Psoas muscle (tissue), 8 donors: Measurements from ENCODE around the gene ATP9A. TPM values are rescaled to one million over a fixed set of nuclear protein-coding genes. Genes with fewer than 3 reads are reported as not detected.
A peak's percentile ranks its signal among the peaks of the same experiment; 100 is the strongest.
"Not testable (repeated sequence)": the region's sequence is repeated elsewhere in the genome, so short reads cannot be mapped to it uniquely, and the experiment has no call there.

Experiments used
- ATAC-seq, 4 donors: fragments of 200-7000 bp; cut with Tn5 transposase; one replicate each; pipeline ENCODE4 v1.9.1; 2020; ENCODE audit warnings: moderate library complexity in 3 of 4, mild to moderate bottlenecking in 2 of 4
- DNase-seq, 2 donors: peaks; one replicate each; pipeline ENCODE4 v3.0.0-alpha.2; 2020
- H3K27ac ChIP-seq: fragments of 200-600 bp; one replicate; pipeline ENCODE4 v1.8.0; 2022
- H3K27me3 ChIP-seq, 3 donors: fragments of 200-600 bp in 1 of 3; one replicate each; pipeline versions ENCODE4 v1.6.1 to v1.8.0; 2013 to 2022; ENCODE audit warnings: low read length in 2 of 3, mild to moderate bottlenecking in 2 of 3, moderate library complexity in 1 of 3; ENCODE audit not compliant: insufficient read depth in 3 of 3
- H3K36me3 ChIP-seq, 2 donors: fragments of 200-600 bp in 1 of 2; one replicate each; pipeline versions ENCODE4 v1.6.1 to v1.8.0; 2013 to 2022; ENCODE audit warnings: low read depth in 1 of 2, mild to moderate bottlenecking in 1 of 2, moderate library complexity in 1 of 2; ENCODE audit not compliant: insufficient read depth in 1 of 2
- H3K4me1 ChIP-seq: fragments of 200-600 bp; one replicate; pipeline ENCODE4 v1.8.0; 2022
- H3K4me3 ChIP-seq: fragments of 200-600 bp; one replicate; pipeline ENCODE4 v1.8.0; 2022; ENCODE audit warnings: mild to moderate bottlenecking
- H3K9me3 ChIP-seq: fragments of 200-600 bp; one replicate; pipeline ENCODE4 v1.8.0; 2022
- WGBS, 3 donors: extraction: QIAGEN DNeasy Blood & Tissue Kit; methylation state at CpG; one replicate each; pipeline versions ENCODE4 v1.1.6 to v1.1.7; 2013; 5-methylcytosine and 5-hydroxymethylcytosine counted together
- intact Hi-C, 2 donors: fragments of 100-400 bp; cut with DNase I; formaldehyde crosslinking; loops; one replicate each; pipeline versions ENCODE4 v1.11.0 to v1.14.2; 2022
- polyA plus RNA-seq, 3 donors: library from polyadenylated mRNA; stranded (reverse); fragments of 200-250 nt; gene quantifications; one replicate each; pipeline ENCODE4 v1.2.3, GENCODE V29; 2013
- total RNA-seq, 4 donors: library from RNA; stranded (reverse); fragmentation: NEBNext Ultra II Directional in 2 of 4; extraction: Animal tissue kit (Norgen Biotek cat#: 25700) in 2 of 4; gene quantifications; one replicate each; pipeline versions ENCODE4 v1.2.1 to v1.2.4, GENCODE V29; 2021 to 2023
- TF ChIP-seq, protein P1 (sequence below): fragments of 200-600 bp; IDR thresholded peaks from one replicate; pipeline ENCODE4 v1.8.0; 2022; ENCODE audit warnings: antibody characterized with exemption
- donor health status: healthy with polysubstance abuse.
- donor health status: DM: no; HTN: no; CAD: no; lungs with moderate emphysema.
- donor health status: Bipolar disorder and iron deficiency.
- donor health status: healthy.
- donor health status: DM: yes; HTN: yes; CAD: no.
- donor health status: DM: no; HTN: no; CAD: no.
- donor health status: DM: no; HTN: no; CAD: no.
- donor health status: DM: yes; HTN: yes; CAD: no.

Gene ATP9A
- total and polyA plus RNA-seq, 7 donors: 1.8 to 42.3 (median 17.2) TPM

GRCh38 chr20:51766994-51767866, 960 bp downstream of the ATP9A start:
- H3K27ac ChIP-seq: peak overlapping the region; percentile 58
- intact Hi-C loops: no loop called here
- 2% methylated on average over 61 of the region's 61 CpGs for WGBS, 3 donors

GRCh38 chr20:51765381-51765780, 2.8 kb downstream of the ATP9A start:
- H3K27ac ChIP-seq, intact Hi-C loops, H3K27me3 ChIP-seq, H3K4me3 ChIP-seq, ATAC-seq, H3K9me3 ChIP-seq, H3K4me1 ChIP-seq, DNase-seq, H3K36me3 ChIP-seq: not testable (repeated sequence)
- 42 to 66% (median 47%) methylated on average over 10 of the region's 10 CpGs for WGBS, 3 donors

More at GRCh38 chr20:51766994-51767866, 960 bp downstream of the ATP9A start:
- TF ChIP-seq, protein P1, sequence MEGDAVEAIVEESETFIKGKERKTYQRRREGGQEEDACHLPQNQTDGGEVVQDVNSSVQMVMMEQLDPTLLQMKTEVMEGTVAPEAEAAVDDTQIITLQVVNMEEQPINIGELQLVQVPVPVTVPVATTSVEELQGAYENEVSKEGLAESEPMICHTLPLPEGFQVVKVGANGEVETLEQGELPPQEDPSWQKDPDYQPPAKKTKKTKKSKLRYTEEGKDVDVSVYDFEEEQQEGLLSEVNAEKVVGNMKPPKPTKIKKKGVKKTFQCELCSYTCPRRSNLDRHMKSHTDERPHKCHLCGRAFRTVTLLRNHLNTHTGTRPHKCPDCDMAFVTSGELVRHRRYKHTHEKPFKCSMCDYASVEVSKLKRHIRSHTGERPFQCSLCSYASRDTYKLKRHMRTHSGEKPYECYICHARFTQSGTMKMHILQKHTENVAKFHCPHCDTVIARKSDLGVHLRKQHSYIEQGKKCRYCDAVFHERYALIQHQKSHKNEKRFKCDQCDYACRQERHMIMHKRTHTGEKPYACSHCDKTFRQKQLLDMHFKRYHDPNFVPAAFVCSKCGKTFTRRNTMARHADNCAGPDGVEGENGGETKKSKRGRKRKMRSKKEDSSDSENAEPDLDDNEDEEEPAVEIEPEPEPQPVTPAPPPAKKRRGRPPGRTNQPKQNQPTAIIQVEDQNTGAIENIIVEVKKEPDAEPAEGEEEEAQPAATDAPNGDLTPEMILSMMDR: no peak
- ATAC-seq: peak; percentile 92 to 93 (median 93)
- Histone ChIP-seq H3K36me3 (no peaks in the 10 kb centered on the region), H3K4me3 (peak overlapping the region; percentile 73), H3K9me3 (no peaks in the 10 kb centered on the region), H3K4me1 (no peaks in the 10 kb centered on the region), H3K27me3 (no peaks in the 10 kb centered on the region)
- DNase-seq: peak; percentile 64 to 70

- Histone ChIP-seq H3K4me3 (no peak overlapping the region), H3K4me1 (no peaks in the 10 kb centered on the region), H3K27me3 (no peaks in the 10 kb centered on the region), H3K27ac (no peak overlapping the region), H3K36me3 (no peaks in the 10 kb centered on the region), H3K9me3 (no peaks in the 10 kb centered on the region)
- TF ChIP-seq, protein P1: no peak
- ATAC-seq: no peak
- DNase-seq: no peak
- 83 to 89% (median 89%) methylated on average over 6 of the region's 6 CpGs for WGBS, 3 donors
- intact Hi-C loops: no loop called here
Measured at GRCh38 chr20:51763965-51764602, 4.1 kb downstream of the ATP9A start.

DNA sequence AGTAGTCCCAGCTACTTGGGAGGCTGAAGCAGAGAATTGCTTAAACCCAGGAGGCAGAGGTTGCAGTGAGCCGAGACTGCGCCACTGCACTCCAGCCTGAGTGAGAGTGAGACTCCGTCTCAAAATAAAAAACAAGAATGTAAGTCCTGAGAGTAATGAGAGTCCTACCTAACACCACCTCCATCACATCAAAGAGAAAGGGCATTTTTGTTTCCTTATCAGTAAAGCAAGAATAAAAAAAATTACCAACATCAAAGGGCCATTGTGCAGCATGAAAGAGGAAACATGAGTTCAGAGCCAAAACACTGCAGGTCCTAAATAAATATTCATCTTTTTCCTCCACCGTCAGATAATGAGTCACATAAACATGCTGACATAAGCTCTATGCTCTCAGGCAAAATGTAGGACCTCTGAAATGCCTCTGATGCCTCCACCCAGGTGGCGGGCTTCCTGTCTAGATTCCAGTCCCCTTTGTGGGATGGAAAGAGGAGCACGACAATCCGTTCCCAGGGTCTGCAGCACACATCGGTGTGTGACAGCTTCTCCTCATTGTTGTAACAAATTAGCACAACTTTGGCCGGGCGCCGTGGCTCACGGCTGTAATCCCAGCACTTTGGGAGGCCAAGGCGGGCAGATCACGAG, 7.2 kb downstream of the ATP9A start:
- no peaks in the 10 kb centered on the region for H3K9me3 ChIP-seq
- no peaks in the 10 kb centered on the region for H3K27me3 ChIP-seq
- ATAC-seq (no peak), DNase-seq (no peak)
- no peak overlapping the region for H3K4me3 ChIP-seq
- H3K4me1 ChIP-seq: no peaks in the 10 kb centered on the region
- H3K36me3 ChIP-seq: no peaks in the 10 kb centered on the region
- TF ChIP-seq, protein P1: no peak
- 76 to 81% (median 78%) methylated on average over 14 of the region's 14 CpGs for WGBS, 3 donors
- no peak overlapping the region for H3K27ac ChIP-seq
- intact Hi-C loops: no loop called here
